AG04450 (cell line): ENCODE results near the gene POT1. TPM values are rescaled to one million over a fixed set of nuclear protein-coding genes. Genes with fewer than 3 reads are reported as not detected.

ENCODE experiments used
- CTCF ChIA-PET: fragments of 300-600, 350-600 bp; formaldehyde crosslinking; extraction: SDS; loops from one replicate; lab custom pipeline; 2022; ENCODE audit warnings: antibody characterized with exemption, inconsistent platforms; lab: Charles Lee
- POLR2A ChIA-PET: fragments of 350-600 bp; formaldehyde crosslinking; extraction: SDS; loops from one replicate; lab custom pipeline; 2021; ENCODE audit warnings: antibody characterized with exemption, inconsistent platforms; lab: Yijun Ruan, JAX
- DNase-seq: peaks from one replicate; pipeline ENCODE4 v3.0.0-alpha.2; 2011; ENCODE audit warnings: low read depth, low spot score
- H3K27ac ChIP-seq: one replicate; pipeline ENCODE4 v1.5.1; 2012; ENCODE audit warnings: low read depth, low read length, control low read depth
- H3K27me3 ChIP-seq: one replicate; pipeline ENCODE4 v1.6.0; 2012; ENCODE audit warnings: low read length; ENCODE audit not compliant: control insufficient read depth, insufficient read depth
- H3K4me3 ChIP-seq: 2 replicates; pipeline ENCODE4 v1.5.1; 2011; ENCODE audit warnings: mild to moderate bottlenecking, low read depth, low read length, control low read depth
- H3K9me3 ChIP-seq: 2 replicates; pipeline ENCODE4 v1.5.1; 2012; ENCODE audit warnings: low read length; ENCODE audit not compliant: control insufficient read depth, insufficient read depth
- CTCF ChIP-seq: IDR thresholded peaks from 2 replicates; pipeline ENCODE4 v1.5.1; 2011; ENCODE audit warnings: low read depth, low read length, control low read depth, inconsistent platforms
- polyA plus RNA-seq: library from polyadenylated mRNA; depleted of rRNA; stranded (reverse); fragments of >200 nt; gene quantifications from 2 replicates; pipeline ENCODE4 v1.2.3, GENCODE V29; 2011

POT1 gene
- polyA plus RNA-seq, 1 experiment = 36.5 TPM

- Histone ChIP-seq H3K27ac (no peak overlapping the region), H3K9me3 (no peaks in the 10 kb centered on the region), H3K4me3 (no peak overlapping the region), H3K27me3 (no peaks in the 10 kb centered on the region)
- POLR2A ChIA-PET = no interaction called here
- CTCF ChIA-PET = interaction anchor here (1.0 kb wide), 1 partner anchor 728 kb away, joined by 3 read pairs; no protein-coding TSS in a partner anchor
- no peak for TF ChIP-seq CTCF
- no peak for DNase-seq
Measured at GRCh38 chr7:124879771-124880170, 49.9 kb downstream of the POT1 start.

- Histone ChIP-seq H3K9me3 (no peaks in the 10 kb centered on the region), H3K27ac (no peak overlapping the region), H3K27me3 (no peaks in the 10 kb centered on the region), H3K4me3 (no peak overlapping the region)
- CTCF ChIA-PET = no interaction called here
- POLR2A ChIA-PET = no interaction called here
- no peak for DNase-seq
- no peak for TF ChIP-seq CTCF
Measured at GRCh38 chr7:124879103-124879502, 50.5 kb downstream of the POT1 start.

DNA sequence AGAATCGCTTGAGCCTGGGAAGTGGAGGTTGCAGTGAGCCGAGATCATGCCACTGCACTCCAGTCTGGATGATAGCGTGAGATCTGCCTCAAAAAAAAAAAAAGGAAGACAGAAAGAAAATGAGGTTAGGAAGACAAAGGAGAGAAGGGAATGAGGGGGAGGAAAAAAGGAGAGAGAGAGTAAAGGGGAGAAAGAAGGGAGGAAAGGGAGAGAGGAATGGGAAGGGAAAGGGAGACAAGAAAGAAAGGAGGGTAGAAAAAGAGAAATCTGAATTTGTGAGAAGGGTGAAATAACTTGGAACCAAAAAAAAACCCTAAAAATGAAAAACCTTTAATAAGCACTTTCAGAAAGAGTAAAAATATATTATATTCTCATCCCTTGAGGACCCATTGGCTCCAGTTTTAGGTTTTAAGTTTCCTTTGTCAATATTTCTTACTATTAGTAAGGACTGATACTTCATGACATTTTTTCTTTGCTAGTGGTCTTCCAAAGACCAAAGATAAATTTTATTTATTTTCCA, 54.9 kb downstream of the POT1 start:
- Histone ChIP-seq H3K9me3 (no peaks in the 10 kb centered on the region), H3K27ac (no peak overlapping the region), H3K4me3 (no peak overlapping the region), H3K27me3 (no peaks in the 10 kb centered on the region)
- TF ChIP-seq CTCF = no peak
- DNase-seq = no peak
- CTCF ChIA-PET = no interaction called here
- POLR2A ChIA-PET = no interaction called here

DNA sequence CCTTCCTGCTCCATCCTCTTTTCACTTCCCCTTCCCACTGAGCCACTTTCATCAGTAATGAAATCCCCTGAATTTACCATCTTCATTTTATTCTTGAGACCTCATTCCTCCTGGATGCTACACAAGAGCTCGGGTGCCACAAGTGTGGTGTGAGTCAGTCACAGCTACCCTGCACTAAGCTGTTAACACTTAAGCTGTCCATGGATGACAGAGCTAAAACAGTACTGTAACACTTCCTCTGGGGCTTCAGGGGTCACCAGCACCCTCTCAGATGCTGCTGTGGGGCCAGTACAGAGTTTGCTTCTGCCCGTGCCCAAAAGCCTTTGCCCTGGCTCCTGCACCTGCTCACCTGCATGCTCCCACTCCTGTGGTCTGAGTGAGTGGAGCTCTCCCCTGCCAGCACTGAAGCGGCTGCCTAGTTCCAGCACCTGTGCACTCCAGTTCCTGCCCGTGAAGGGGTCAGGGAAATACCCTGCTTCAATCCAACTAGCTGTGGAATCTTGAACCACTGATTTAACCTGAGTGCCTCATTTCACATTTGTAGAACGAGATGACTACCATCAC, 71.9 kb downstream of the POT1 start:
- Histone ChIP-seq H3K27ac (no peak overlapping the region), H3K9me3 (no peaks in the 10 kb centered on the region), H3K4me3 (no peak overlapping the region), H3K27me3 (no peaks in the 10 kb centered on the region)
- no peak for TF ChIP-seq CTCF
- no peak for DNase-seq
- ChIA-PET POLR2A (no interaction called here), CTCF (interaction anchor here (0.6 to 6.3 kb wide), 4 partner anchors 40 to 756 kb away, joined by 3 to 50 read pairs (median 14); no protein-coding TSS in a partner anchor)

- no peak overlapping the region for H3K4me3 ChIP-seq
- ChIA-PET POLR2A (no interaction called here), CTCF (interaction anchor here (0.6 to 6.3 kb wide), 8 partner anchors 10 to 755 kb away, joined by 3 to 50 read pairs (median 6); no protein-coding TSS in a partner anchor)
- H3K9me3 ChIP-seq = no peaks in the 10 kb centered on the region
- H3K27me3 ChIP-seq = no peaks in the 10 kb centered on the region
- TF ChIP-seq CTCF = peak; percentile 74
- peak; percentile 13 for DNase-seq
- H3K27ac ChIP-seq = no peak overlapping the region
Measured at GRCh38 chr7:124856299-124856888, 73.2 kb downstream of the POT1 start.
